Esophagus muscularis mucosa (tissue), 4 donors: ENCODE results near the gene OR2V2. TPM values are rescaled to one million over a fixed set of nuclear protein-coding genes. Genes with fewer than 3 reads are reported as not detected.

ENCODE experiments used
- DNase-seq: peaks from one replicate; pipeline ENCODE4 v3.0.0-alpha.2; 2017; ENCODE audit errors: extremely low spot score
- H3K27ac ChIP-seq, 4 donors: fragments of 200-600 bp; sonication (generic); replicated peaks in 1 of 4; 1 replicate in 3 of 4; 2 replicates in 1 of 4; pipeline ENCODE4 v1.5.1; 2016 to 2019; ENCODE audit warnings: mild to moderate bottlenecking in 1 of 4
- H3K27me3 ChIP-seq, 4 donors: fragments of 200-600 bp; sonication (generic); one replicate each; pipeline versions ENCODE4 v1.5.1 to v1.6.0; 2016 to 2019
- H3K36me3 ChIP-seq, 4 donors: fragments of 200-600 bp; sonication (generic); one replicate each; pipeline ENCODE4 v1.5.1; 2016 to 2019
- H3K4me1 ChIP-seq, 4 donors: fragments of 200-600 bp; sonication (generic); one replicate each; pipeline ENCODE4 v1.5.1; 2016 to 2019
- H3K4me3 ChIP-seq, 4 donors: fragments of 200-600 bp; sonication (generic); 1 replicate in 2 of 4; 2 replicates in 2 of 4; pipeline ENCODE4 v1.5.1; 2016 to 2019; ENCODE audit warnings: mild to moderate bottlenecking in 4 of 4, moderate library complexity in 1 of 4
- H3K9me3 ChIP-seq, 4 donors: fragments of 200-600 bp; sonication (generic); 1 replicate in 3 of 4; 2 replicates in 1 of 4; pipeline ENCODE4 v1.5.1; 2016 to 2019
- EP300 ChIP-seq: sonication (generic); formaldehyde crosslinking; IDR thresholded peaks from one replicate; pipeline ENCODE4 v1.6.1; 2017; ENCODE audit warnings: antibody characterized with exemption
- POLR2A ChIP-seq: fragments of 450-650 bp; IDR thresholded peaks from one replicate; pipeline ENCODE4 v1.6.1; 2017; ENCODE audit warnings: antibody characterized with exemption, moderate library complexity, mild to moderate bottlenecking, low read depth
- POLR2AphosphoS5 ChIP-seq, 2 donors: sonication (generic); formaldehyde crosslinking; IDR thresholded peaks; one replicate each; pipeline ENCODE4 v1.6.1; 2017; ENCODE audit warnings: antibody characterized with exemption in 2 of 2
- whole genome bisulfite sequencing: methylation state at CpG from one replicate; pipeline ENCODE4 v1.1.5; 2018; 5-methylcytosine and 5-hydroxymethylcytosine counted together
- intact Hi-C: fragments of 100-400 bp; cut with DNase I; formaldehyde crosslinking; loops from one replicate; pipeline ENCODE4 v1.15.1; 2023
- total RNA-seq, 4 donors: library from RNA; depleted of rRNA; stranded (reverse); fragments of >200 nt; gene quantifications; one replicate each; pipeline versions ENCODE4 v1.1.0 to v1.2.1, GENCODE V29; 2016
- TF ChIP-seq, protein P1 (sequence below), 3 experiments: fragments of 200-600 bp in 2 of 3; fragments of 450-650 bp in 1 of 3; sonication (generic) in 2 of 3; IDR thresholded peaks; one replicate each; pipeline ENCODE4 v1.5.1; 2017 to 2019; ENCODE audit warnings: antibody characterized with exemption in 3 of 3, mild to moderate bottlenecking in 2 of 3, moderate library complexity in 1 of 3

OR2V2 gene
- total RNA-seq, 4 donors from 2014 or later, result not detected

DNA sequence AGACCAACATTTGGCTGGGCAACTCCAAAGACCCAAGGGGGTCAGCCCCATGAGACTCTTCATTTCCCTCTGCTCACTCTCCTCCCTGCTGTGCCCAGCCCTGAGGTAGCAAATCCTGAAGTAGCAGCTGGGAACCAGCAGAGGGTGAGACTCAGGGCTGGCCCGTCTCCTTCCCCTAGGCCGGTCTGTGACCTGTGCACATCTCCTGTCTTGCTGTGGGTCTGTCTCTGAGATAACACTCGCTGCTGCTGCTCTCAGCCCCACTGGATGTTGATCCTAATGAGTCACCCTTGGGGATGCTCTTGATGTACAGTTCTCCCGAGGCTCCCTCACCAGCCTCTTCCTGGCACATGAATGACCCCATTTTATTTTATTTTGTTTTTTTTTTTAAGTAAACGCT lies 9.1 kb upstream of the OR2V2 start:
- intact Hi-C loops, result no loop called here
- DNase-seq, result no peak
- TF ChIP-seq, protein P1, sequence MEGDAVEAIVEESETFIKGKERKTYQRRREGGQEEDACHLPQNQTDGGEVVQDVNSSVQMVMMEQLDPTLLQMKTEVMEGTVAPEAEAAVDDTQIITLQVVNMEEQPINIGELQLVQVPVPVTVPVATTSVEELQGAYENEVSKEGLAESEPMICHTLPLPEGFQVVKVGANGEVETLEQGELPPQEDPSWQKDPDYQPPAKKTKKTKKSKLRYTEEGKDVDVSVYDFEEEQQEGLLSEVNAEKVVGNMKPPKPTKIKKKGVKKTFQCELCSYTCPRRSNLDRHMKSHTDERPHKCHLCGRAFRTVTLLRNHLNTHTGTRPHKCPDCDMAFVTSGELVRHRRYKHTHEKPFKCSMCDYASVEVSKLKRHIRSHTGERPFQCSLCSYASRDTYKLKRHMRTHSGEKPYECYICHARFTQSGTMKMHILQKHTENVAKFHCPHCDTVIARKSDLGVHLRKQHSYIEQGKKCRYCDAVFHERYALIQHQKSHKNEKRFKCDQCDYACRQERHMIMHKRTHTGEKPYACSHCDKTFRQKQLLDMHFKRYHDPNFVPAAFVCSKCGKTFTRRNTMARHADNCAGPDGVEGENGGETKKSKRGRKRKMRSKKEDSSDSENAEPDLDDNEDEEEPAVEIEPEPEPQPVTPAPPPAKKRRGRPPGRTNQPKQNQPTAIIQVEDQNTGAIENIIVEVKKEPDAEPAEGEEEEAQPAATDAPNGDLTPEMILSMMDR (IDR thresholded peaks at IDR 0.05), result no peak
- TF ChIP-seq POLR2A (no peak), EP300 (no peak), POLR2AphosphoS5 (IDR thresholded peaks at IDR 0.05) (no peak)
- Histone ChIP-seq H3K4me3 (no peak overlapping the region), H3K4me1 (no peaks in the 10 kb centered on the region), H3K27ac (no peak overlapping the region), H3K27me3 (peaks cover 0 to 21% (median 0%) of the 10 kb centered on the region in 4 donors), H3K9me3 (peaks cover 0 to 10% (median 3%) of the 10 kb centered on the region in 4 donors), H3K36me3 (no peaks in the 10 kb centered on the region)
- WGBS, result 32% methylated on average over 3 of the region's 5 CpGs

DNA sequence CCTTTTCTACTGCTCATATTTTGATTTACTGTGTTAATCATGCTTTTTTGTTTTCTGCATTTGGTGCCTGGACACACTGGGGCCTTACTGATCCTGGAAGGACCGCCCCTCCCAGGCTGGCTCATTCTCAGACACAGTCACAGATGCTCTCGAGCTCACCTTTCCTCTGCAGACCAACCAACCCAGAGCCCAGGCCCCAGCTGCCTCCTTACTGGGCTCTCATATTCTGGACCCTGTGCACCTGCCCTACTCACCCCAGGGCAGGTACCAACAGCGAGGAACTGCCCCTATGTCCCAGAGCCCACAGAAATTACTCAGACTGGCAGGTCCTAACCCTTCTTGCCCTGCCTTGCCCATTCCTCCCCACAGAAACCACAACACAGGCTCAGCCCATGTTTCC lies 6.6 kb upstream of the OR2V2 start:
- Histone ChIP-seq H3K36me3 (no peaks in the 10 kb centered on the region), H3K27me3 (peaks cover 0 to 40% (median 0%) of the 10 kb centered on the region in 4 donors), H3K9me3 (peaks cover 0 to 10% (median 3%) of the 10 kb centered on the region in 4 donors), H3K4me1 (no peaks in the 10 kb centered on the region), H3K4me3 (no peak overlapping the region), H3K27ac (no peak overlapping the region)
- intact Hi-C loops, result no loop called here
- 88% methylated on average over 3 of the region's 3 CpGs for WGBS
- no peak for DNase-seq
- TF ChIP-seq, protein P1 (IDR thresholded peaks at IDR 0.05), result no peak
- TF ChIP-seq POLR2A (no peak), POLR2AphosphoS5 (IDR thresholded peaks at IDR 0.05) (no peak), EP300 (no peak)

DNA sequence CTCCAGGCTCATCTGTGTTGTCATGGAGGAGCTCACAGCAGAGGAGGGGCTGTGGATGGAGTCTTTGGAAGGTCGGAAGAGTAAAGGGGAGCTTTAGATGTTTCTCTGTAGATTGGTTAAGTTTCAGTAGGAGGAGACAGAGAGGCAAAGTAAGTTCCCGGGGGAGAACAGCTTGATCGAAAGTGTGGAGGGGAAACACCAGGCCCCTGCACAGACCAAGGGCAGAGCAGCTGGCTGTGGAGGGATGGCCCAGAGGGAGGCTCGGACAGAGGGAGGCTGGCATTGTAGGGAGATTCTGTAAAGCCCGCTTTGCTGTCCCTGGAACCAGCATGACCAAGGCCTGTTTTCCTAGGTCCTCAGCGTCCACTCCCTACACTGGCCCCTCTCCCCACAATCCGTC lies 5.3 kb upstream of the OR2V2 start:
- H3K27ac ChIP-seq, result no peak overlapping the region
- intact Hi-C loops, result no loop called here
- peaks cover 0 to 46% (median 0%) of the 10 kb centered on the region in 4 donors for H3K27me3 ChIP-seq
- 79% methylated on average over 7 of the region's 7 CpGs for WGBS
- TF ChIP-seq EP300 (no peak), POLR2AphosphoS5 (IDR thresholded peaks at IDR 0.05) (no peak), POLR2A (no peak)
- peaks cover 0 to 3% (median 0%) of the 10 kb centered on the region in 4 donors for H3K9me3 ChIP-seq
- no peaks in the 10 kb centered on the region for H3K4me1 ChIP-seq
- no peaks in the 10 kb centered on the region for H3K36me3 ChIP-seq
- no peak for DNase-seq
- no peak overlapping the region for H3K4me3 ChIP-seq

DNA sequence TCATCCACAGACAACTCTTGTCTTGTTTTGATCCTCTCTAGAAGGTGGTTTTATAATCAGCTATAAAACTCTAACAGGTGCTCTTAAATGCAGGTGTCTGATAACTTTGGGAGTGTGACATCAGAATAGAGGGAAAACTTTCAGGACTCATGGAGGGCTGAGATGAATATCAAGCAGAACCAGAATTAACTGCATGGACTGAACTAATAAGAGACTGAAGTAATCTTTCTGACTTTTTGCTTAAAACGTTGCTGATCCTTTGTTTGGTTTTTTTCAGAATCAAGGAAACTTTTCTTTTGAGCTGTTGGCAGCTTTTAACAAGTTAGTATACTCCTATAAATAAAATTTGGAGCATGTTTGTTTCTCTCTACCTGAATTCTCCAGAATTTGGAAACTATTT lies 2.3 kb upstream of the OR2V2 start:
- TF ChIP-seq POLR2A (no peak), POLR2AphosphoS5 (IDR thresholded peaks at IDR 0.05) (no peak), EP300 (no peak)
- TF ChIP-seq, protein P1 (IDR thresholded peaks at IDR 0.05), result no peak
- Histone ChIP-seq H3K27ac (no peak overlapping the region), H3K4me3 (no peak overlapping the region), H3K9me3 (no peaks in the 10 kb centered on the region), H3K36me3 (no peaks in the 10 kb centered on the region), H3K4me1 (no peaks in the 10 kb centered on the region), H3K27me3 (peaks cover 0 to 76% (median 0%) of the 10 kb centered on the region in 4 donors)
- 46% methylated on average over 1 of the region's 1 CpG for WGBS
- intact Hi-C loops, result no loop called here
- no peak for DNase-seq

DNA sequence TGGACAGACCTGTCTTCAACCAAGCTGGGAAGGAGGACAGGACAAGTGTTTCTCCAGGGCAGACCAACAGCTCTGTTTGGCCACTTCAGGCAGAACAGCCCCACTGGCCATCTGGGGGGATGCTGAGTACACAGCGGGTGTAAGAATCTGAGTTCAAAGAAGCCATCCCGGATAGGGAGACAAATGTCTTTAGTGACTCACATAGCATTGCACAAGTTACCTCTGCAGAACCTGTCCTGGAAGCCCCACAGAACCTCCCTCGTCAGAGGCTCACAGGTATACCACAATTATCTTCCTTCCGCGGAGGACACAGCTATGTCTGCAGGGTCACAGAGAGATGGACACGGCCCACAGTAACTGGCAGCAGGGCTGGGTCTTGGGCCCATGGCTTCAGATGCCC lies 2.0 kb downstream of the OR2V2 start:
- DNase-seq, result no peak
- no peaks in the 10 kb centered on the region for H3K9me3 ChIP-seq
- peaks cover 0 to 69% (median 0%) of the 10 kb centered on the region in 4 donors for H3K27me3 ChIP-seq
- no peaks in the 10 kb centered on the region for H3K4me1 ChIP-seq
- intact Hi-C loops, result no loop called here
- no peak for TF ChIP-seq POLR2AphosphoS5 (IDR thresholded peaks at IDR 0.05)
- TF ChIP-seq EP300, result no peak
- no peak for TF ChIP-seq POLR2A
- TF ChIP-seq, protein P1 (IDR thresholded peaks at IDR 0.05), result no peak
- no peak overlapping the region for H3K4me3 ChIP-seq
- WGBS, result 89% methylated on average over 6 of the region's 6 CpGs
- no peak overlapping the region for H3K27ac ChIP-seq
- H3K36me3 ChIP-seq, result no peaks in the 10 kb centered on the region
